ENCODE measurements around the gene EML6.

DNA sequence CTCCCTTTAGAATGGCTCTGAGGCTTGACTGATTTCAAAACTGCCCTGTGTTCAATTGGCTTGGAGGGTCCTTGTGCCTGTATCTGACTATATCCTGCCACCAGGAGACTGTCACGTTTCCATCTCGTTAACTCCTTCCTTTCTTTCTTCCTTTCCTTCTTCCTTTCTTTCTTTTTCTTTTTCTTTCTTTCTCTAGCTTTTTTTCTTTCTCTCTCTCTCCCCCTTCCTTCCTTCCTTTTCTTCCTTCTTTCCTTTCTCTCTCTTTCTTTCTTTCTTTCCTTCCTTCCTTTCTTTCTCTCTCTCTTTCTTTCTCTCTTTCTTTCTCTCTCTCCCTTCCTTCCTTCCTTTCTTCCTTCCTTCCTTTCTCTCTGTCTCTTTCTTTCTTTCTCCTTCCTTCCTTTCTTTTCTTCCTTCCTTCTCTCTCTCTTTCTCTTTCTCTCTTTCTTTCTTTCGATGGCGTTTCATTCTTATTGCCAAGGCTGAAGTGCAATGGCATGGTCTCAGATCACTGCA, 38.1 kb upstream of the EML6 start:
- TF ChIP-seq, protein P1, sequence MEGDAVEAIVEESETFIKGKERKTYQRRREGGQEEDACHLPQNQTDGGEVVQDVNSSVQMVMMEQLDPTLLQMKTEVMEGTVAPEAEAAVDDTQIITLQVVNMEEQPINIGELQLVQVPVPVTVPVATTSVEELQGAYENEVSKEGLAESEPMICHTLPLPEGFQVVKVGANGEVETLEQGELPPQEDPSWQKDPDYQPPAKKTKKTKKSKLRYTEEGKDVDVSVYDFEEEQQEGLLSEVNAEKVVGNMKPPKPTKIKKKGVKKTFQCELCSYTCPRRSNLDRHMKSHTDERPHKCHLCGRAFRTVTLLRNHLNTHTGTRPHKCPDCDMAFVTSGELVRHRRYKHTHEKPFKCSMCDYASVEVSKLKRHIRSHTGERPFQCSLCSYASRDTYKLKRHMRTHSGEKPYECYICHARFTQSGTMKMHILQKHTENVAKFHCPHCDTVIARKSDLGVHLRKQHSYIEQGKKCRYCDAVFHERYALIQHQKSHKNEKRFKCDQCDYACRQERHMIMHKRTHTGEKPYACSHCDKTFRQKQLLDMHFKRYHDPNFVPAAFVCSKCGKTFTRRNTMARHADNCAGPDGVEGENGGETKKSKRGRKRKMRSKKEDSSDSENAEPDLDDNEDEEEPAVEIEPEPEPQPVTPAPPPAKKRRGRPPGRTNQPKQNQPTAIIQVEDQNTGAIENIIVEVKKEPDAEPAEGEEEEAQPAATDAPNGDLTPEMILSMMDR (conservative IDR thresholded peaks at IDR 0.05; ENCODE audit: low read depth, low read length): no peak
- TF ChIP-seq EZH2phosphoT487 (IDR thresholded peaks at IDR 0.05; ENCODE audit: borderline replicate concordance, low read length): no peak
- no peak for TF ChIP-seq EZH2 (IDR thresholded peaks at IDR 0.05; ENCODE audit: low read length, unreplicated experiment)
